Activated B cell treated with CpG ODN at 0.5 μM for 24 hours (primary cell): ENCODE results near the gene GATAD2B. TPM values are rescaled to one million over a fixed set of nuclear protein-coding genes. Genes with fewer than 3 reads are reported as not detected.
"Not testable (repeated sequence)": the region's sequence is repeated elsewhere in the genome, so short reads cannot be mapped to it uniquely, and the experiment has no call there.

Experiments used
- ATAC-seq: fragments of 200-7000 bp; cut with Tn5 transposase; one replicate; pipeline ENCODE4 v1.10.0; 2021; ENCODE audit warnings: low read depth, mild to moderate bottlenecking, moderate library complexity
- CTCF ChIA-PET: fragments of 350-600 bp; sonication (Branson Sonifier 250); formaldehyde crosslinking; loops from one replicate; lab custom pipeline; 2021; ENCODE audit warnings: antibody characterized with exemption; lab: Charles Lee
- POLR2A ChIA-PET: fragments of 350-600 bp; sonication (Branson Sonifier 250); formaldehyde crosslinking; loops from one replicate; lab custom pipeline; 2021; ENCODE audit warnings: antibody characterized with exemption; lab: Charles Lee
- DNase-seq: peaks from one replicate; pipeline ENCODE4 v3.0.0; 2022
- H3K27ac Mint-ChIP-seq: one replicate; pipeline ENCODE4 v1.8.0; 2020; ENCODE audit warnings: mixed read lengths
- H3K27me3 Mint-ChIP-seq: one replicate; pipeline ENCODE4 v1.8.0; 2021; ENCODE audit warnings: mixed read lengths
- H3K36me3 Mint-ChIP-seq: one replicate; pipeline ENCODE4 v1.8.0; 2021; ENCODE audit warnings: low read depth, mixed read lengths
- H3K4me1 Mint-ChIP-seq: one replicate; pipeline ENCODE4 v1.8.0; 2021; ENCODE audit warnings: mixed read lengths
- H3K4me3 Mint-ChIP-seq: one replicate; pipeline ENCODE4 v1.8.0; 2020; ENCODE audit warnings: mild to moderate bottlenecking, mixed read lengths
- H3K9me3 Mint-ChIP-seq: one replicate; pipeline ENCODE4 v1.8.0; 2020; ENCODE audit warnings: mixed read lengths
- intact Hi-C: fragments of 100-400 bp; cut with micrococcal nuclease; formaldehyde crosslinking; loops from one replicate; pipeline ENCODE4 v1.15.1; 2024
- total RNA-seq: library from RNA; stranded (reverse); gene quantifications from 2 replicates; pipeline ENCODE4 v1.2.3, GENCODE V29; 2022
- TF ChIP-seq, protein P1 (sequence below): fragments of 200-600 bp; IDR thresholded peaks from one replicate; pipeline ENCODE4 v1.8.0; 2022; ENCODE audit warnings: antibody characterized with exemption, mild to moderate bottlenecking

GATAD2B gene
- total RNA-seq, 1 donor from 2014 or later, result 86.3 TPM

DNA sequence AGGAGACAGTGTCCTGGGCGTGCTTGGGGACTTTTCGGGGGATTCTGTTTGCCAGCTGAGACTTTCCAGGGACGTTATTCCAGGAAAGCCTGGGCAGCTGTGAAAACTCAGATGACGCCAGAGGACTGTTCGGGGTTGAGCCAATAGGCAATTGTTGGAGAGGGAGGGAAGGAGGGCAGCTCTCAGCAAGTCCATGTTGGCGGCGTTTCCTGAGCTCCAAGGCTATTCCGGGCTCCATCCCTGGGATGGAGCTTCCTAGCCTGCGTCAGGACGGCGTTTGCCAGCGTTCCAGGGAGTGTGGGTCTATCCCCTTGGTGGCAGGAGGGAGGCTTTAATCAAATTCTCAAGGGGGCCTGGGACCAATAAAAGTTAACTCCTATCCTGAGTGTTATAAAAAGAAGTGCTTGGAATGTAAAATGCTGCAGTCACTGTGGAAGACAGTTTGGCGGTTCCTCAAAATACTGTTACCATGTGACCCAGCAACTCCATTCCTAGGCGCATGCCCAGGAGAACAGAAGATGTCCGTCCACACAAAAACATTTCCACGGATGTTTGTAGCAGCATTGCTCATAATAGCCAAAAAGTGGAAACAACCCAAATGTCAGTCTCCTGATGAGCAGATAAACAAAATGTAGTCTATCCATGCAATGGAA, 132.3 kb downstream of the GATAD2B start:
- TF ChIP-seq, protein P1, sequence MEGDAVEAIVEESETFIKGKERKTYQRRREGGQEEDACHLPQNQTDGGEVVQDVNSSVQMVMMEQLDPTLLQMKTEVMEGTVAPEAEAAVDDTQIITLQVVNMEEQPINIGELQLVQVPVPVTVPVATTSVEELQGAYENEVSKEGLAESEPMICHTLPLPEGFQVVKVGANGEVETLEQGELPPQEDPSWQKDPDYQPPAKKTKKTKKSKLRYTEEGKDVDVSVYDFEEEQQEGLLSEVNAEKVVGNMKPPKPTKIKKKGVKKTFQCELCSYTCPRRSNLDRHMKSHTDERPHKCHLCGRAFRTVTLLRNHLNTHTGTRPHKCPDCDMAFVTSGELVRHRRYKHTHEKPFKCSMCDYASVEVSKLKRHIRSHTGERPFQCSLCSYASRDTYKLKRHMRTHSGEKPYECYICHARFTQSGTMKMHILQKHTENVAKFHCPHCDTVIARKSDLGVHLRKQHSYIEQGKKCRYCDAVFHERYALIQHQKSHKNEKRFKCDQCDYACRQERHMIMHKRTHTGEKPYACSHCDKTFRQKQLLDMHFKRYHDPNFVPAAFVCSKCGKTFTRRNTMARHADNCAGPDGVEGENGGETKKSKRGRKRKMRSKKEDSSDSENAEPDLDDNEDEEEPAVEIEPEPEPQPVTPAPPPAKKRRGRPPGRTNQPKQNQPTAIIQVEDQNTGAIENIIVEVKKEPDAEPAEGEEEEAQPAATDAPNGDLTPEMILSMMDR, result no peak
- peak overlapping the region; percentile 96 for H3K27ac Mint-ChIP-seq
- peak overlapping the region; percentile 71 for H3K4me3 Mint-ChIP-seq
- ATAC-seq (peak; percentile 16), DNase-seq (no peak)
- no peaks in the 10 kb centered on the region for H3K27me3 Mint-ChIP-seq
- CTCF ChIA-PET, result interaction anchor here (0.8 kb wide), 1 partner anchor 197 kb away, joined by 3 read pairs; no protein-coding TSS in a partner anchor
- H3K9me3 Mint-ChIP-seq, result peaks cover 2% of the 10 kb centered on the region
- no peaks in the 10 kb centered on the region for H3K36me3 Mint-ChIP-seq
- H3K4me1 Mint-ChIP-seq, result peaks cover 49% of the 10 kb centered on the region
- POLR2A ChIA-PET, result interaction anchor here (0.5 to 4.4 kb wide), 10 partner anchors 9 to 200 kb away, joined by 3 to 33 read pairs (median 6); partner anchors contain the start of genes CREB3L4, DENND4B, GATAD2B and INTS3
- intact Hi-C loops, result loop anchor here (2.0 to 10.0 kb wide), 5 partner anchors 14 to 430 kb away; partner anchors contain the start of genes GATAD2B, ILF2 and UBAP2L

DNA sequence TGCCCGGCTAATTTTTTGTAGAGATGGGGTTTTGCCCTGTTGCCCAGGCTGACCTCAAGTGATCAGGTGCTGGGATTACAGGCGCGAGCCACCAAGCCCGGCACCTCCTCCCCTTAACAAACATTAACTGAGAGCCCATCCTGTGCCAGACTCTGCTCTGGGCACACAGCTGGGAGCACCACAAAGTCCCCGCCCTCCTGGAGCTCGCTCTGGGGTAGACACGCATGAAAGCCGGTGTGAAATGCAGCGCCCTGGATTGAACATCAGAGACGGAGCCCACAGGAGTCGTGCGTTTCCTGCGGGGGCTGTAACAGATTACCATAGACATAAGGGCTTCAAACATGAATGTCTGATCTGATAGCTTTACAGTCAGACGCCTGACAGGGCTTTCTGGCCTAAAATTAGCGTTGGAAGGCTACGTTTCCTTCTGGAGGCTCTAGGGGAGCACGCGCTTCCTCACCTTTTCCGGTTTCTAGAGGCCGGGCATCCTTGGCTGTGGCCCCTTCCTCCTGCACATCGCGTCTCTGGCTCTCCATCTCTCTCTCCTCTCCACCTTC, 133.2 kb downstream of the GATAD2B start:
- ATAC-seq, result no peak
- Mint-ChIP-seq H3K4me3 (peak overlapping the region; percentile 71), H3K36me3 (no peaks in the 10 kb centered on the region), H3K9me3 (peaks cover 2% of the 10 kb centered on the region), H3K4me1 (peaks cover 54% of the 10 kb centered on the region), H3K27ac (peak overlapping the region; percentile 96), H3K27me3 (no peaks in the 10 kb centered on the region)
- no peak for DNase-seq
- CTCF ChIA-PET, result no interaction called here
- POLR2A ChIA-PET, result interaction anchor here (0.5 to 4.4 kb wide), 6 partner anchors 14 to 201 kb away, joined by 3 to 33 read pairs (median 6); partner anchors contain the start of genes GATAD2B, INTS3 and RPS27
- TF ChIP-seq, protein P1, result no peak
- intact Hi-C loops, result loop anchor here (2.0 to 10.0 kb wide), 5 partner anchors 15 to 431 kb away; partner anchors contain the start of genes GATAD2B, ILF2 and UBAP2L

DNA sequence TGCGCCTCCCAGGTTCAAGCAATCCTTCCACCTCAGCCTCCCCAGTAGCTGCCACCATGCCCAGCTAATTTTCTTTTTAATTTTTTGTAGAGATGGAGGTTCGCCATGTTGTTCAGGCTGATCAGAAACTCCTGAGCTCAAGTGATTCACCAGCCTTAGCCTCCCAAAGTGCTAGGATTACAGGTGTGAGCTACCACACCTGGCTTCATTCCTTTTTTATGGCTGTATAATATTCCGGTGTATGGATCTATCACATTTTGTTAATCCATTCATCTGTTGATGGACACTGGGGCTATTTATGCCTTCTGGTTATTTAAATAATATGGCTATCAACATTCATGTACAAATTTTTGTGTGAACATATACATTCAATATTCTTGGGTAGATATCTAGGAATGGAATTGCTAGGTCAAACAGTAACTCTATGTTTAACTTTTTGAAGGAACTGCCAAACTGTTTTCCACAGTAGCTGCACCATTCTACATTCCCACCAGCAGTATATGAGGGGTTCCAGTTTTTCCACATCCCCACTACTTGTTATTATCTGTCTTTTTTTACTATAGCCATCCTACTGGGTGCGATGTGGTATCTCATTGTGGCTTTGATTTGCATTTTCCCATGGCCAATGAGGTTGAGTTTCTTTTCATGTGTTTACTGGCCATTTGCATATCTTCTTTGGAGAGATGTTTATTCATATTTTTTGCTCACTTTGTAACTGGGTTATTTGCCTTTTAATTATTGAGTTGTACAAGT, 136.6 kb downstream of the GATAD2B start:
- Mint-ChIP-seq H3K27me3 (no peaks in the 10 kb centered on the region), H3K36me3 (no peaks in the 10 kb centered on the region), H3K4me3 (no peak overlapping the region), H3K9me3 (peaks cover 2% of the 10 kb centered on the region), H3K27ac (no peak overlapping the region), H3K4me1 (peaks cover 51% of the 10 kb centered on the region)
- CTCF ChIA-PET, result no interaction called here
- intact Hi-C loops, result no loop called here
- POLR2A ChIA-PET, result interaction anchor here (1.1 to 2.1 kb wide), 3 partner anchors 59 to 204 kb away, joined by 4 to 9 read pairs (median 5); partner anchors contain the start of genes INTS3 and RPS27
- ATAC-seq, result no peak
- DNase-seq, result no peak
- TF ChIP-seq, protein P1, result no peak

DNA sequence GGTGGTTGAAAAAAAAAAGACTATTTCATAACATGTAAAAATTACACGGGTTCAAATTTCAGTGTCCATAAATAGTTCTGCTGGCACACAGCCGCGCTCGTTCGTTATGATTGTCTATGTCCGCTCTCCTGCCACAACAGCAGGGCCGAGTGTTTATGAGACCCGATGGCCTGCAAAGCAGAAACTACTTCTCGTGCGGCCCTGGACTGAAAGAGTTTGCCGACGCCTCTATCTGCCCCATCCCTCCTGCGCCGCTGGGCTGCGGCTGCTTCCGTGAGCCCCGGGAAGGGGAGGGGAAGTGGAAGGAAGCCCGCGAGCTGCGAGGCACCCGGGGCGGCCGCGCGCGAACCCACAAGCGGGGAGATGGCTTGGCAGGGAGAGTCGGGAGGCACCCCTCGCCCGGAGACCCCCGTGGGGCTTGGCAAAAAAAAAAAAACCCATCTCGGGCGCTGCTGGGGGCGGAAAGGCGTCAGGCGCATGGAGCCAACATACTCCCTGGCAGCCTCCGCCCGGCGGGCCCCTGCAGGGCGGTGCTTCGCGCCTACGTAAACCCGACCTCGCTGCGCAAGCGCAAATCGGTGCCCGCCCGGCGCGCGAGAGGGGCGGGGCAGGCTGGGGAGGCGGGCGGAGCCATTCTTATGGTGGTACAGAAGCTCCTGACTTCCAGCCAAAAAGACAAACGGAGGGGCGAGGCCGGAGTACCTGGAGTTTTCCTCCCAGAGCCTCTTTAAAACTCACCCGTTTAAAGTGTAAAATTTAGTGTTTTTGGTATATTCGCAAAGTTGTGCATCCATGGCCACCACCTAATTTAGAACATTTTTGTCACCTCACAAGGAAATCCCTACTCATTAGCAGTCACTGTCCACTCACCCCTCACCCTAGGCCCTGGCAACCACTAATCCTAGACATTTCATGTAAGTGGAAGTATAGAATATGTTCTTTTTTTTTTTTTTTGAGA, 139.3 kb downstream of the GATAD2B start:
- TF ChIP-seq, protein P1, result no peak
- peaks cover 2% of the 10 kb centered on the region for H3K9me3 Mint-ChIP-seq
- no peaks in the 10 kb centered on the region for H3K27me3 Mint-ChIP-seq
- peak overlapping the region; percentile 96 for H3K27ac Mint-ChIP-seq
- peaks cover 25% of the 10 kb centered on the region for H3K4me1 Mint-ChIP-seq
- H3K4me3 Mint-ChIP-seq, result peak overlapping the region; percentile 93
- ChIA-PET POLR2A (interaction anchor here (0.6 to 2.4 kb wide), 34 partner anchors 8 to 416 kb away, joined by 3 to 25 read pairs (median 5); partner anchors contain the start of genes CHTOP, CREB3L4, DENND4B and GATAD2B), CTCF (no interaction called here)
- H3K36me3 Mint-ChIP-seq, result no peaks in the 10 kb centered on the region
- DNase-seq (peak; percentile 92), ATAC-seq (peak; percentile 96)
- intact Hi-C loops, result loop anchor here (1.0 kb wide), 4 partner anchors 8 to 112 kb away; partner anchors contain the start of gene SLC27A3

DNA sequence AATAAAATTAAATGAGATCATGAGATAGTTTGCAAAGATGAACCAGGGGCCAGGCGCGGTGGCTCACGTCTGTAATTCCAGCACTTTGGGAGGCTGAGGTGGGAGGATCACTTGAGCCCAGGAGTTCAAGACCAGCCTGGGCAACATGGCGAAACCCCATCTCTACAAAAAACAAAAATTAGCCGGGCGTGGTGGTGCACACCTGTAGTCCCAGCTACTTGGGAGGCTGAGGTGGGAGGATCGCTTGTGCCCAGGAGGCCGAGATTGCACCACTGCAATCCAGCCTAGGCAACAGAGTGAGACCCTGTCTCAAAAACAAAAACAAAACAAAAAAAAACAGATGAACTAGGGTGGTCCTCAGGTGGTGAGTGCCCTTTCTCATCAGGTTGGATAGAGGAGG, 140.1 kb downstream of the GATAD2B start:
- H3K27me3 Mint-ChIP-seq, DNase-seq, H3K9me3 Mint-ChIP-seq, H3K36me3 Mint-ChIP-seq, CTCF ChIA-PET, ATAC-seq: not testable (repeated sequence)
- H3K27ac Mint-ChIP-seq, result peak overlapping the region; percentile 96
- POLR2A ChIA-PET, result interaction anchor here (0.7 to 1.8 kb wide), 3 partner anchors 207 to 436 kb away, joined by 3 to 6 read pairs (median 4); partner anchors contain the start of gene RPS27
- peaks cover 22% of the 10 kb centered on the region for H3K4me1 Mint-ChIP-seq
- peak overlapping the region; percentile 93 for H3K4me3 Mint-ChIP-seq
- intact Hi-C loops, result loop anchor here (1.0 kb wide), 4 partner anchors 7 to 111 kb away; partner anchors contain the start of gene SLC27A3
